ENCODE measurements around the gene EIF3J. TPM values are rescaled to one million over a fixed set of nuclear protein-coding genes. Genes with fewer than 3 reads are reported as not detected.

Gene EIF3J
- total RNA-seq, 1 experiment from 2014 or later = 76.1 TPM

DNA sequence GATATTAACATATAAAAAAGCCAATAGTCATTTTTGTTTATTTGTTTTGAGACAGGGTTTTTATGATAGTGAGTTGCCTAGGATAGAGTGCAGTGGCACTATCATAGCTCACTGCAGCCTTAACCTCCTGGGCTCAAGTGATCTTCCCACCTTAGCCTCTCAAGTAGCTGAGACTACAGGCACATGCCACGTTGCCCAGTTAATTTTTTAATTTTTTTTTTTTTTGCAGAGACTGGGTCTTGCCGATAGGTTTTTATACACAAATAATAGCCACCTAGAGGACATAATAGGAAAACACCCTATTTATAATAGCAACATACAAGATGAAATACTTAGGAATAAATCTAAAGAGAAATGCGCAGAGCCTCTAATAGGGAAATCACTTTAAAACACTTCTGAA is 13.3 kb downstream of the EIF3J start (continued):
- TF ChIP-seq, protein P1, sequence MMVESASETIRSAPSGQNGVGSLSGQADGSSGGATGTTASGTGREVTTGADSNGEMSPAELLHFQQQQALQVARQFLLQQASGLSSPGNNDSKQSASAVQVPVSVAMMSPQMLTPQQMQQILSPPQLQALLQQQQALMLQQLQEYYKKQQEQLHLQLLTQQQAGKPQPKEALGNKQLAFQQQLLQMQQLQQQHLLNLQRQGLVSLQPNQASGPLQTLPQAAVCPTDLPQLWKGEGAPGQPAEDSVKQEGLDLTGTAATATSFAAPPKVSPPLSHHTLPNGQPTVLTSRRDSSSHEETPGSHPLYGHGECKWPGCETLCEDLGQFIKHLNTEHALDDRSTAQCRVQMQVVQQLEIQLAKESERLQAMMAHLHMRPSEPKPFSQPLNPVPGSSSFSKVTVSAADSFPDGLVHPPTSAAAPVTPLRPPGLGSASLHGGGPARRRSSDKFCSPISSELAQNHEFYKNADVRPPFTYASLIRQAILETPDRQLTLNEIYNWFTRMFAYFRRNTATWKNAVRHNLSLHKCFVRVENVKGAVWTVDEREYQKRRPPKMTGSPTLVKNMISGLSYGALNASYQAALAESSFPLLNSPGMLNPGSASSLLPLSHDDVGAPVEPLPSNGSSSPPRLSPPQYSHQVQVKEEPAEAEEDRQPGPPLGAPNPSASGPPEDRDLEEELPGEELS (CRISPR knock-in tag; IDR thresholded peaks at IDR 0.05) = no peak
- TF ChIP-seq ZNF263 (CRISPR knock-in tag; IDR thresholded peaks at IDR 0.05; ENCODE audit: low read depth) = no peak
- TF ChIP-seq ZNF423 (CRISPR knock-in tag; IDR thresholded peaks at IDR 0.05) = no peak

DNA sequence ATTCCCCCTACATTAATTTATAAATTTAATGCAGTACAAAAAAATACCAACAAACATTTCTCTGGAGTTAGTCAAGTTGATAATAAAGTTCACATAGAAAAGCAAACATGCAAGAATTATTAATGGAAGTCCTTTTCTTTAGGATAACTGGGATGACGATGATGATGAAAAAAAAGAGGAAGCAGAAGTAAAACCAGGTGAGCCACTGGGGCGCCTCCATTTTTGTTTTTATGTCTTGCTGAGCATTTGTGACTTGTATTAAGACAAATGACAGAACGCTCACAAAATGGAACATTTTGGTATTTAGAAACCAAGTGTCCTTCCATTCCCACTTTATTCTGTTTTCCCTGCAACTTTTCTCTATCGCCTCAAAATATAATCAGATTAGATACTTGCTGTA is 13.8 kb downstream of the EIF3J start:
- Mint-ChIP-seq H3K4me1 (peaks cover 4% of the 10 kb centered on the region; the same call in 1 of the 2 replicates), H3K27me3 (ENCODE audit: low read depth) (no peaks in the 10 kb centered on the region), H3K4me3 (no peak overlapping the region), H3K36me3 (peaks cover 53% of the 10 kb centered on the region), H3K9me3 (no peaks in the 10 kb centered on the region), H3K27ac (no peak overlapping the region)
- ATAC-seq (no peak), DNase-seq (ENCODE audit: low spot score) (no peak)
- POLR2A ChIA-PET = no interaction called here
- CTCF ChIA-PET = interaction anchor here (0.5 to 1.2 kb wide), 2 partner anchors 13 to 35 kb away, joined by 6 to 7 read pairs; no protein-coding TSS in a partner anchor
- TF ChIP-seq TCF7 (CRISPR knock-in tag; IDR thresholded peaks at IDR 0.05; ENCODE audit: low read depth) (no peak), FOXK1 (CRISPR knock-in tag; IDR thresholded peaks at IDR 0.05) (no peak), HMGA2 (CRISPR knock-in tag; IDR thresholded peaks at IDR 0.05) (no peak), FOXJ3 (CRISPR knock-in tag; IDR thresholded peaks at IDR 0.05; ENCODE audit: borderline replicate concordance) (no peak), SMAD3 (CRISPR knock-in tag; IDR thresholded peaks at IDR 0.05; ENCODE audit: borderline replicate concordance) (no peak), NR1H2 (CRISPR knock-in tag; IDR thresholded peaks at IDR 0.05) (no peak), FOXP1 (CRISPR knock-in tag; IDR thresholded peaks at IDR 0.05; ENCODE audit: borderline replicate concordance) (no peak), OVOL2 (CRISPR knock-in tag; IDR thresholded peaks at IDR 0.05; ENCODE audit: borderline replicate concordance) (no peak), ZBTB21 (CRISPR knock-in tag; IDR thresholded peaks at IDR 0.05; ENCODE audit: borderline replicate concordance) (no peak), RORB (CRISPR knock-in tag; IDR thresholded peaks at IDR 0.05) (no peak), NFYB (CRISPR knock-in tag; conservative IDR thresholded peaks at IDR 0.05; ENCODE audit: low read depth) (no peak), TP53 (CRISPR knock-in tag; IDR thresholded peaks at IDR 0.05) (no peak), CREB1 (CRISPR knock-in tag; IDR thresholded peaks at IDR 0.05) (no peak)
- TF ChIP-seq, protein P2, sequence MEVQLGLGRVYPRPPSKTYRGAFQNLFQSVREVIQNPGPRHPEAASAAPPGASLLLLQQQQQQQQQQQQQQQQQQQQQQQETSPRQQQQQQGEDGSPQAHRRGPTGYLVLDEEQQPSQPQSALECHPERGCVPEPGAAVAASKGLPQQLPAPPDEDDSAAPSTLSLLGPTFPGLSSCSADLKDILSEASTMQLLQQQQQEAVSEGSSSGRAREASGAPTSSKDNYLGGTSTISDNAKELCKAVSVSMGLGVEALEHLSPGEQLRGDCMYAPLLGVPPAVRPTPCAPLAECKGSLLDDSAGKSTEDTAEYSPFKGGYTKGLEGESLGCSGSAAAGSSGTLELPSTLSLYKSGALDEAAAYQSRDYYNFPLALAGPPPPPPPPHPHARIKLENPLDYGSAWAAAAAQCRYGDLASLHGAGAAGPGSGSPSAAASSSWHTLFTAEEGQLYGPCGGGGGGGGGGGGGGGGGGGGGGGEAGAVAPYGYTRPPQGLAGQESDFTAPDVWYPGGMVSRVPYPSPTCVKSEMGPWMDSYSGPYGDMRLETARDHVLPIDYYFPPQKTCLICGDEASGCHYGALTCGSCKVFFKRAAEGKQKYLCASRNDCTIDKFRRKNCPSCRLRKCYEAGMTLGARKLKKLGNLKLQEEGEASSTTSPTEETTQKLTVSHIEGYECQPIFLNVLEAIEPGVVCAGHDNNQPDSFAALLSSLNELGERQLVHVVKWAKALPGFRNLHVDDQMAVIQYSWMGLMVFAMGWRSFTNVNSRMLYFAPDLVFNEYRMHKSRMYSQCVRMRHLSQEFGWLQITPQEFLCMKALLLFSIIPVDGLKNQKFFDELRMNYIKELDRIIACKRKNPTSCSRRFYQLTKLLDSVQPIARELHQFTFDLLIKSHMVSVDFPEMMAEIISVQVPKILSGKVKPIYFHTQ (CRISPR knock-in tag; IDR thresholded peaks at IDR 0.05) = no peak
- TF ChIP-seq, protein P3, sequence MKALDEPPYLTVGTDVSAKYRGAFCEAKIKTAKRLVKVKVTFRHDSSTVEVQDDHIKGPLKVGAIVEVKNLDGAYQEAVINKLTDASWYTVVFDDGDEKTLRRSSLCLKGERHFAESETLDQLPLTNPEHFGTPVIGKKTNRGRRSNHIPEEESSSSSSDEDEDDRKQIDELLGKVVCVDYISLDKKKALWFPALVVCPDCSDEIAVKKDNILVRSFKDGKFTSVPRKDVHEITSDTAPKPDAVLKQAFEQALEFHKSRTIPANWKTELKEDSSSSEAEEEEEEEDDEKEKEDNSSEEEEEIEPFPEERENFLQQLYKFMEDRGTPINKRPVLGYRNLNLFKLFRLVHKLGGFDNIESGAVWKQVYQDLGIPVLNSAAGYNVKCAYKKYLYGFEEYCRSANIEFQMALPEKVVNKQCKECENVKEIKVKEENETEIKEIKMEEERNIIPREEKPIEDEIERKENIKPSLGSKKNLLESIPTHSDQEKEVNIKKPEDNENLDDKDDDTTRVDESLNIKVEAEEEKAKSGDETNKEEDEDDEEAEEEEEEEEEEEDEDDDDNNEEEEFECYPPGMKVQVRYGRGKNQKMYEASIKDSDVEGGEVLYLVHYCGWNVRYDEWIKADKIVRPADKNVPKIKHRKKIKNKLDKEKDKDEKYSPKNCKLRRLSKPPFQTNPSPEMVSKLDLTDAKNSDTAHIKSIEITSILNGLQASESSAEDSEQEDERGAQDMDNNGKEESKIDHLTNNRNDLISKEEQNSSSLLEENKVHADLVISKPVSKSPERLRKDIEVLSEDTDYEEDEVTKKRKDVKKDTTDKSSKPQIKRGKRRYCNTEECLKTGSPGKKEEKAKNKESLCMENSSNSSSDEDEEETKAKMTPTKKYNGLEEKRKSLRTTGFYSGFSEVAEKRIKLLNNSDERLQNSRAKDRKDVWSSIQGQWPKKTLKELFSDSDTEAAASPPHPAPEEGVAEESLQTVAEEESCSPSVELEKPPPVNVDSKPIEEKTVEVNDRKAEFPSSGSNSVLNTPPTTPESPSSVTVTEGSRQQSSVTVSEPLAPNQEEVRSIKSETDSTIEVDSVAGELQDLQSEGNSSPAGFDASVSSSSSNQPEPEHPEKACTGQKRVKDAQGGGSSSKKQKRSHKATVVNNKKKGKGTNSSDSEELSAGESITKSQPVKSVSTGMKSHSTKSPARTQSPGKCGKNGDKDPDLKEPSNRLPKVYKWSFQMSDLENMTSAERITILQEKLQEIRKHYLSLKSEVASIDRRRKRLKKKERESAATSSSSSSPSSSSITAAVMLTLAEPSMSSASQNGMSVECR (CRISPR knock-in tag; IDR thresholded peaks at IDR 0.05; ENCODE audit: borderline replicate concordance) = no peak
- TF ChIP-seq, protein P4, sequence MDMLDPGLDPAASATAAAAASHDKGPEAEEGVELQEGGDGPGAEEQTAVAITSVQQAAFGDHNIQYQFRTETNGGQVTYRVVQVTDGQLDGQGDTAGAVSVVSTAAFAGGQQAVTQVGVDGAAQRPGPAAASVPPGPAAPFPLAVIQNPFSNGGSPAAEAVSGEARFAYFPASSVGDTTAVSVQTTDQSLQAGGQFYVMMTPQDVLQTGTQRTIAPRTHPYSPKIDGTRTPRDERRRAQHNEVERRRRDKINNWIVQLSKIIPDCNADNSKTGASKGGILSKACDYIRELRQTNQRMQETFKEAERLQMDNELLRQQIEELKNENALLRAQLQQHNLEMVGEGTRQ (CRISPR knock-in tag; IDR thresholded peaks at IDR 0.05) = no peak
- TF ChIP-seq, protein P5, sequence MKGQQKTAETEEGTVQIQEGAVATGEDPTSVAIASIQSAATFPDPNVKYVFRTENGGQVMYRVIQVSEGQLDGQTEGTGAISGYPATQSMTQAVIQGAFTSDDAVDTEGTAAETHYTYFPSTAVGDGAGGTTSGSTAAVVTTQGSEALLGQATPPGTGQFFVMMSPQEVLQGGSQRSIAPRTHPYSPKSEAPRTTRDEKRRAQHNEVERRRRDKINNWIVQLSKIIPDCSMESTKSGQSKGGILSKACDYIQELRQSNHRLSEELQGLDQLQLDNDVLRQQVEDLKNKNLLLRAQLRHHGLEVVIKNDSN (CRISPR knock-in tag; IDR thresholded peaks at IDR 0.05) = no peak

Data from WTC11 (cell line).